Stimulated activated CD4-positive, alpha-beta T cell treated with anti-CD3 and anti-CD28 coated beads, TNF-alpha, amount 100 ng/mL, for 24 hours (primary cell): Measurements from ENCODE around the gene CCL27.

Experiments
- DNase-seq, 3 experiments: peaks; one replicate each; pipeline ENCODE4 v3.0.0-alpha.2; 2020; ENCODE audit warnings: low read depth in 3 of 3

CCL27 gene, protein sequence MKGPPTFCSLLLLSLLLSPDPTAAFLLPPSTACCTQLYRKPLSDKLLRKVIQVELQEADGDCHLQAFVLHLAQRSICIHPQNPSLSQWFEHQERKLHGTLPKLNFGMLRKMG

GRCh38 chr9:34662526-34663302 lies at the start of gene CCL27:
TSS of gene CCL27 (minus strand) at chr9:34662657. CDS start at chr9:34662633, 24 bp downstream.
- DNase-seq, result no peak

DNA sequence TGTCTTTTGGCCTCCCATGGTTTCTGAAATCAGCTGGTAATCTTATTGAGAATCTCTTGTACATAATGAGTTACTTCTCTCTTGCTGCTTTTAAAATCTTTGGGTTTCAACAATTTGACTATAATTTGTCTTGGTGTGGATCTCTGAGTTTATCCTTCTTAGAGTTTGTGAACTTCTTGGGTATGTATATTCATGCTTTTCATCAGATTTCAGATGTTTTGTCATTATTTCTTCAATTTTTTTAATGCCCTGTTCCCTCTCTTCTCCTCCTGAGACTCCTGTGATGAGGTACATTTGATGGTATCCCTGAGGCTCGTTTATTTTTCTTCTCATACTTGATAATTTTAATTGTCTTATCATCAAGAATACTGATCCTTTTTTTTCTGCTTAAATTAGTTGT lies 49.7 kb upstream of the CCL27 start:
- no peak for DNase-seq

DNA sequence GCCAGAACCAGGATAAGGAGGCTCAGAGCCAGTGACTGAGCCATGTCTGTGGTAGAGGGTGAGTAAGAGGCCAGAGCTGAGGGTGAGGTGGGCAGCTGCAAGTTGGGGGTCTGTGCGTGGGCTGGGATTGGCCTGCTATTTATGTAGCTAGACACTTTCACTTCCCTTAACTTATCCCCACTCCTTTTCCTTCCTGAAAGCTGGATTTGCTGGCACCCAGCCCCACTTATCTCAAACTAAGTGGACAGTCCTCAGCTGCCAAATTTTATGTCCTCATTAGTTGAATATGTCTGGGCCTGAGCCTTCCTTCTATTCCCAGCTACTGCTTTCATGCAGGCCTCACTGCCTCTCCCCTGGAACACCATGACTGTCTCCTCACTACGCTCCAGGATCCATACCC lies 47.6 kb upstream of the CCL27 start, which contains the start of gene CCL21:
TSS of gene CCL21 (minus strand) at position 114 of the 400 bp plus-strand sequence. CDS start at position 44, 70 bp downstream.
- no peak for DNase-seq

GRCh38 chr9:34709196-34709978 lies 46.9 kb upstream of the CCL27 start:
- DNase-seq, result no peak

- DNase-seq, result no peak
These were observed 44.7 kb upstream of the CCL27 start for GRCh38 chr9:34707130-34707529.

GRCh38 chr9:34701769-34702736 lies 39.6 kb upstream of the CCL27 start:
- peak; percentile 63 to 85 (median 75) for DNase-seq

- peak; percentile 57 to 79 (median 63) for DNase-seq
These were observed 38.7 kb upstream of the CCL27 start for GRCh38 chr9:34701023-34701768.

DNA sequence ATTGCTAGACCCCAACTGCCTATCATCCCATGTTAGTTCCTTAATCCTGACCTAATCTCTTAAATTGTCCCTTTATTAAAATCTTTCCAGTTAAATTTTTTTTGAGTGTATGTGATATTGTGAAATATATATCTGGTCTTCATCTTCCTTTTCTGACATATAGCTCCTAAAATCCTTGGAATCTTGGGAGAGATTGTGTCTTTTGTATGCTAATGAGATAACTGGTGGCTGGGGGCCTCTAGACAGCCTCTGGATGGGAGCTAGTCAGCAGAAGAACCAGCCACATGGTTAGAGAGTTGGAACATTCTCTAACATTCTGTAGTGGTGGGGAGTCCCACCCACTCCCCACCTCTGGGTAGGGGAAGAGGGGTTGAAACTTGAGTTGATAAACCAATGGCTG lies 32.4 kb upstream of the CCL27 start:
- no peak for DNase-seq

DNA sequence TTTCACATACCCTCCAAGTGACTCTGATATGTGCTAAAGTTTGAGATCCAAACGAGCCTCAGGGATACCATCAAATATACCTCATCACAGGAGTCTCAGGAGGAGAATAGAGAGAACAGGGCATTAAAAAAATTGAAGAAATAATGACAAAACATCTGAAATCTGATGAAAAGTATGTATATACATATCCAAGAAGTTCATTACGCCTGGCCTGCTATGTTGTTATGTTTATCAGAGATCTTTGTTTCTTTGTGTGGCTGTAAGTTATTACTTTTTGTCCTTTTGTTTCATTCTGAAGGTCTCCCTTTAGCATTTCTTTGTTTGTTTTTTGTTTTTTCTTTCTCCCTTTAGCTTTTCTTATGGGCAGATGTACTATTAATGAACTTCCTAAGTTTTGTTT lies 31.1 kb upstream of the CCL27 start:
- DNase-seq, result no peak

DNA sequence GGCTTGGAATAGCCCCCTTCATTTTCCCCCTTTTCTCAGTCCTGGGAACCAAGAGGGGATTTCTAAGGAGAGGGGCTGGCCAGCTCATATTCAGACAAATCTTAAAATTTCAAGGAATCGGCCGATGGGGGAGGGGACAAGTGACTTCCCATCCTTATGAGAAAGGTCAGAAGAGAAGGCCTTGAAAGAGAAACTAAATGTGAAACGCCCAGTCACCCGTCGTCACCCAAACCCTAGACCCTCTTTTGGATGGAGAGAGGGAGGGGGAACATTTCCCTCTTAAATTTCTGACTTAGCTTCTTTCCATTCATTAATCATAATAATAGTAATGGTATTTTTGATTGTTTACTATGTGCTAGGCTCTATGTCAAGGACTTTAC lies 29.5 kb upstream of the CCL27 start:
- no peak for DNase-seq

GRCh38 chr9:34690983-34691935 lies 28.8 kb upstream of the CCL27 start, which contains the start of gene CCL19:
TSS of gene CCL19 (minus strand) at chr9:34691276. CDS start at chr9:34691139, 137 bp downstream.
- DNase-seq, result no peak

GRCh38 chr9:34689512-34689911 lies 27.1 kb upstream of the CCL27 start:
- DNase-seq, result no peak

DNA sequence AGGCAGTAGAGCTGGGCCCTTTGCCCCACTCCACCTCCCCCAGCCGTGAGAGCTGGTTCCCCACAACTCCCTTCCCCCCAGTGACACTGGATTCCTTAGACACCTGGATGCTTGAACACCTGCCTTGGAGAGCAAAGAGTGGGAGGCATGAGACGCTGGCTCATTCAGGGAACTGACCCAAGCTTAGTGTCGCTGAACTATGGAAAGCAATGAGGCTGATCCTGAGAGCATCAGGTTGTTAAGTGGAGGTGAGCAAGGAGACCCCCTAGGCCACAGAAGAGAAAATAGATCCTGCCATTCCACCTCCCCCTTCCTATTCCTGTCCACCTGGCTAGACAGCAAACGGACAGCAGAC lies 26.6 kb upstream of the CCL27 start:
- DNase-seq, result no peak

DNA sequence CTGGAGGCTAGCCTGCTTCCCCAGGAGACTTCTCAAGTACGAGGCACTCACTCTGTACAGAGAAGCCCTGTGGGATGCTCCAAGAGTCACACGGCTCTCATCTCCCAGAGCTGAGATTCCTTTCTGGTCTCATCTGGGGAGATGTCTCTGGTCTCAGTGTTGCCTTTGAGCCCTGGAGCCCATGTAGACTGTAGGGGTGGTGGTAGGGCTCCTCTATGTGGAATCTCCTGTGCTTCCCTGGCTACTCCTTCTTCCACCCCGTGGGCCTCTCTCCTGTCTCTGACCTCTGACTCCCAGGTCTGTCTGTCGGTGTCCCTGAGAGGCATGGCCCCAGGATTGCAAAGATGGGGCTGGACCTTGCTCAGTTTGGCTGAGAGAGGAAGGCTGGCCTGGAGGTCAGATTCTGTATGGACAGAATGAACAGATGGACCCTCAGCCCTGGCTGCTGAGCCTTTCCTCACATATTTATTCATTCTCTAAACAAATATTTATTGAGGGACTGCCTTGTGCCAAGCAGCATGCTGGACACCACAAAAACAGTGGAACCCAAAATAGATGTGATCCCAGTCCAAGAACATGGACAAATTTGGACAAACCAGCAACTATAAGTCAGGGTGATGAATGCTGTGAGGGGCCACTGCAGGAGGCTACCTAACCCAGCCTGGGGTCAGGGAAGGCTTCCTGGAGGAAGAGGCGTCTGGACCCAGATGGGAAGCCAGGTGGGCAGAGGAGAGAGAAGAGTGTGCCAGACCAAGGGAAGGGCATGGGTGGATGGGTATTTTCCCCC lies 26.1 kb upstream of the CCL27 start:
- DNase-seq, result no peak

- DNase-seq, result no peak
These were observed 25.0 kb upstream of the CCL27 start for GRCh38 chr9:34687276-34688030.

GRCh38 chr9:34686732-34687131 lies 24.3 kb upstream of the CCL27 start:
- no peak for DNase-seq

DNA sequence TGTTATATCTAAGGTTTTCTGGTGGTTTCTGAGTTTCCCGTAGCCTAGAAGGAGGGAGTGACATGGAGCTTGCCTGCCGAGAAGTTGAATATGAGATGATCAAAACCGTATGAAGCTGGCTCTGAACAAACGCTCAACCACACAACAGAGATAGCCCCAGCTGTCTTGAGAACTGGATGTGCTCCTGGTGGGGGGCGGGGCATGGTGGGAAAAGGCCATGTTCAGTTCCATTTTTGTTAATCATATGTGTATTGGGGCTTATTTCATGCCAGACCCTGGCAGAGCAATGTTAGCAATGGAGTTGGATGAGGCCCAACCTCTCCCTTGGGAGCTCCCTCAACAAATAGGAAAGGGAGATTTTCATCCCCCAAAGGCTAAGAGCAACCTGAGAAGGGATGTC lies 23.8 kb upstream of the CCL27 start:
- no peak for DNase-seq

- no peak for DNase-seq
These were observed 23.1 kb upstream of the CCL27 start for GRCh38 chr9:34685591-34685990.
